ENCODE data around the gene ERMARD.

ERMARD gene

DNA sequence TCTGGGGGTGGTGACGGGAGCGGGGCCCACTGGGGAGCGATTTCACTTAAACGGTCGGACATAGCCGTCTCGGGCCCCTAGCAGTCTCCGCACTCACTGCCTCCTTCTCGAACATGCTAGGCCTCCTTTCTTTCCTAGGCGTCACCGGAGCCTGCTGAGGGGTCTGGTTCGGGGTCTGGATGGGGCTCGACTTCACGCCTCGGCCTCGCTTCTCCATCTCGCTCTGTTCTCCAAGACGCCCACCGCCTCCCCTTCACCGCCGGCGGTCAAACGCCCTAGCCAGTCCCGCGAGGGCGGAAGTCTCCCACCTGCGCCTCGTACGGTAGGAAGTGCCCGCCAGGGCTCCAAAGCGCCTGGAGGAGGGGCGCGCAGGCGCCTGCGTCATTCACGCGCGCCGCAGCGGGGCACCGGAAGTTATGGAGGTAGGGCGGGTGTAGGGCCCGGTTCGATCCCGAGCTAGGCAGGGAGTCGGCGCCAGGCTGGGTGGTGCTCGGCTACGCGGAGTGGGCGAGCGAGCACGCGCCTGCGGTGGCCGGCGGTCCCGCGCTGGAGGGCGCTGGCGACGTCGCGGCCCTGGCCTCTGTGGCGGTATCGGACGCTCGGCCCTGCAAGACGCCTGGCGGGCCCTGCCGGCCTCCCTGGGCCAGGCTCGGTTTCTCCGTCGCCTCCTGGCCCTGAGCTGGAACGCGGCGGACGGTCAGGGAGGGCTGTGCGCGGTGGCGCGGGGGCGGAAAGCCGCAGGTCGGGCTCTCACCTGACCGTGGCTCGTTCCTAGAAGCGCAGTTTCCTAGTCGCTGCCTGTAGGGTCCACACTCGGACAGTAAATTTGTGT lies at the start of gene ERMARD, which contains the start of gene DYNLT2:
Gene ERMARD (plus strand): TSS at position 381 of the 832 bp plus-strand sequence. CDS start 36 bp downstream, at position 417.
Gene DYNLT2 (minus strand): TSS at position 331 of the 832 bp plus-strand sequence. CDS start 114 bp downstream, at position 217.
- DNase-seq, result peak; percentile 88

DNA sequence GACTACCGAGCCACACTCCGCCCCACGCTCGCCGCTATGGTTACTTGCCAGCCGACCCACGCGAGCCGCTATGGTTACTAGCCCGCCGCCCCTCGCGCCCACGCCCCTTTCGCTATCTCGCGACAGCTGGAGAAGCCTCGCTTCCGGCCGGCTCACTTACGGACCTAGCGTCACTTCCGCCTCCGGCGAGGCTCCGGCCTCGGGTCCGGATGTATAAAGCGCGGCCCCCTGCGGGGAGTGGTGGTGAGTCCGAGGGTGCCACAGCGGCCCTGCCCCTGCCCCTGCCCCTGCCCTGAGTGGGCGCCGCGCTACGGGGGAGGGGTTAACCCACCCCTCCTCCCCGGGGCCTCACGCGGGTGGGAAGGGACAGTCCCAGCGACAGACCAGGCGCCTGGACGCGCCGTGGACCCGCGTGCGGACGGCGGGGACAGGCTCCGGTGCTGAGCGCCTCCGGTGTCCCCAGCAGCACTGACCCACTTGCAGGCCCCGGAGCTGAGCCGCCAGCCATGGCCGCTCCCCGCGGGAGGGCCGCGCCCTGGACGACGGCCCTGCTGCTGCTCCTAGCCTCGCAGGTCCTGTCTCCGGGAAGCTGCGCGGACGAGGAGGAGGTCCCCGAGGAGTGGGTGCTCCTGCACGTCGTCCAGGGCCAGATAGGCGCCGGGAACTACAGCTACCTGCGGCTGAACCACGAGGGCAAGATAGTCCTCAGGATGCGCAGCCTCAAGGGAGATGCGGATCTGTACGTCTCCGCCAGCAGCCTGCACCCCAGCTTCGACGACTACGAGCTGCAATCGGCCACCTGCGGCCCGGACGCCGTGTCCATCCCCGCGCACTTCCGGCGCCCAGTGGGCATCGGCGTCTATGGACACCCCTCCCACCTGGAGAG lies 49.2 kb upstream of the ERMARD start, which contains the start of the genes C6orf120 and WDR27:
Gene C6orf120 (plus strand): TSS at position 173 of the 886 bp plus-strand sequence. CDS start 334 bp downstream, at position 507.
Gene WDR27 (minus strand): TSS at position 76 of the 886 bp plus-strand sequence. CDS start 13,024 bp downstream, outside the sequence.
- peak; percentile 96 for DNase-seq

DNA sequence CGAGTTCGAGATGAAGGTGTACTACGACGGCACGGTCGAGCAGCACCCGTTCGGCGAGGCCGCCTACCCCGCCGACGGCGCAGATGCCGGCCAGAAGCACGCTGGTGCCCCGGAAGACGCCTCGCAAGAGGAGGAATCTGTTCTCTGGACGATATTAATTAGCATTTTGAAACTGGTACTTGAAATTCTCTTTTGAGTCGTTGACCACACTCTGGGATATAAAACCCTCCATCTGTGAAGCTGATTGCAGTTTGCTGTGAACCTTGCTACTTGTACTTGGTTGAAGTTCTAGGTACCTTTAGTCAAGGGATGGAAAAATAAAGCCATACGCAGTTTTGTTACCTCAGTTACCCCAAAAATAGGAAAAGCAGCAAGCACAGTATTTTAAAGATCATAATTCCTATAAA lies 48.6 kb upstream of the ERMARD start:
- DNase-seq, result no peak

DNA sequence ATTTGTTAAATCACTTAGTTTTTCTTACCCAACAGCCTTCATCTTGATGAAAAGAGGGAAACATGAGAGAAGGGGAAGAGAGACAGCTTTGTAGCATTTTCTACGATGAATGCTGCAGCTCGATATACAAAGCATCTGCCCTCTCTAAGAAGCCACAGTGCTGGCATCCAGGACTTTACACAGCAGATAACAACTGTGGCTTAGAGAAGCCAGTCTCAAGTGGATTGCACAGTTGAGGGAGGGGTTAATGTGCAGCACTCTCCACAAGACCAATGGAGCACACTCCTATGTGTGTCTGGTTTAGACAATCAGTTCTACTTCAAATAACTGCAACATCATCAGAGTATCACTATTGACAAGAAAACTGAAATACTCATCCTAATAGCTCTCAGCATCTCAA lies 43.6 kb upstream of the ERMARD start:
- no peak for DNase-seq

DNA sequence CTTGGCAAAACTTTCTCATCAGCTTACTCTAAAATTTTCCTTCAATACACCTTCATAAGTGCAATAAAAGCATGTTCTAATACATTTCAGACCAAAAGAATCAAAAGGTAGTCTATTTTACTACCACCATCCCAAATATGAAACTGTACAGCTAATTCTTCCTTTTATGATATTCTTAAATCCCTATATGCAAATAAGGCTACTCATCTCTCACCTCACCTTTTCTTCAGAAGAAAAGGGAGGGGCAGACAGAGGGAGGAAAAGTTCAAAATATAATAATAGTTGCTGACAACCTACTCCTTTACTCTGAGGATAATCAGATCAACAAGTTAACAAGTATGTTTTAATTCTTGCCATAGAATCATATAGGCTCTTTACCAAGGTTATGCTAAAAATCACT lies 42.1 kb upstream of the ERMARD start:
- no peak for DNase-seq

DNA sequence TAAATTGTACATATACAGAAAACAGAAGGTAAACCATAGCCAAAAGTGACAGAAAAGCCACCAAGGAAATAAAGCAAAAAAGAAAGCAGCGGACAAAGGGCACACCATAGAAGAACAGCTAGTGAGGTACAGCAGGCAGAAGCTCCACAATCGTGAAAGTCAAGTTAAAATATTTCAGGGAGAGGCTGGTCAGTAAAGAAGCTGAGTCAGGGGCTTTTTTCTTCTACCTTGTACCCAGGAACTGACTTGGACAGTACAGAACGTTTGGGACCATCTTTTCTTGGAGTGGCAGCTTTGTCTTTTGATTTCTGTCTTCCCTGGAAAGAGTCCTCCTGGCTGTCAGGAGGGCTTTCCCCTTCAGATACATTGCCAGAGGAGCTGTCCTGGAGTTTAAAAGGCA lies 41.4 kb upstream of the ERMARD start:
- no peak for DNase-seq

DNA sequence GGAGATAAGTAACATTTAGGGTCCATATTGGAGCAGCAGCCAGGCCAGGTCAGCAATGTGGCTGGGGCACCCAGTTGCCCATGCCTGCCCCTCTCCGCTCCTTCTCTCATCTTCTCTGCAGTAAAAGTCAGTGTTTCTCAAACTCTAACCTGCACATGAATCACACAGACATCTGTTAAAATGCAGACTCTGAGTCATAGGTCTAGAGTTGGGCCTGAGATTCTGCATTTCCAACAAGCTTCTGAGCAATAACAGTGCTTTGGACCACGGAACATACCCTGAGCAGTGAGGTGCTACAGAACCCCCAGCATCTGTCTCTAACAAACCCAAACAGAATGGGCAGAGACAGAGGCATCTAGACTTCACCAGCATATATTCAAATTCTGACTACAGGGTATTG lies 37.2 kb upstream of the ERMARD start:
- no peak for DNase-seq

DNA sequence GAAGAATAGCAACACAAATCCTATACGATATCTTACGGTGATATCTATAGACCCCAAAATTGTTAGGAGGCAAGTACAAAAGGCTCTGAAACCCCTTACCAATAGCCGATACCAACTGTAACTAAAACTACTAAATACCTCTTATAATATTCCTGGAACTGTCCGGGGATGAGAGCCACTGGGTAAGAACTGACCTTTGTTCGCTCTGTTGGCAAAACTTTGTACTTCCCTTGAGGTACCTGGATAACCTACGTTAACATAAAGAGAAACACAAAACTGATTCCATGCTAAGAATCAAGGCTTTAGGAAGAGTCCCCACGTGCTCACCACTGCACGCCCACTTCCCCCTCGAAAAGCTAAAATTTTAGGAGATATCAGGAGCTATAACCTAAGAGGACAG lies 36.8 kb upstream of the ERMARD start:
- no peak for DNase-seq

DNA sequence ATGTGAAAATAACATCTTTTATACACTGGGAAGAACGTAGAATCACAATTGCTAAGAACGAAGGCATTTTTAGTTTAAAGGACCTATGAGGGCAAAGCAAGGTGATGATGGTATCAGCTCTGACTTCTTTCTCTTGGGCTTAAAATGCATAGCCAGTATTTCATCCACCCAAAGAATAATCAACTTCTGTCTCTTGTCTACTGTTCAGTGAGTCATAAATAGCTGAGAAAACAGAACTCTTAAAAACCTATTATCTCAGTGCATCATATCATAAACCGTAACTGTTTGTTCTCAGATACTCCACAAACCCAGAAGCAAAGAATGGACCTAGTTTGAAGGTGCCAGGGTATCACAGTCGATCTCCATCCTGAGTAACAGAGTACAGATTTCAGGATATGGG lies 32.3 kb upstream of the ERMARD start:
- DNase-seq, result no peak

DNA sequence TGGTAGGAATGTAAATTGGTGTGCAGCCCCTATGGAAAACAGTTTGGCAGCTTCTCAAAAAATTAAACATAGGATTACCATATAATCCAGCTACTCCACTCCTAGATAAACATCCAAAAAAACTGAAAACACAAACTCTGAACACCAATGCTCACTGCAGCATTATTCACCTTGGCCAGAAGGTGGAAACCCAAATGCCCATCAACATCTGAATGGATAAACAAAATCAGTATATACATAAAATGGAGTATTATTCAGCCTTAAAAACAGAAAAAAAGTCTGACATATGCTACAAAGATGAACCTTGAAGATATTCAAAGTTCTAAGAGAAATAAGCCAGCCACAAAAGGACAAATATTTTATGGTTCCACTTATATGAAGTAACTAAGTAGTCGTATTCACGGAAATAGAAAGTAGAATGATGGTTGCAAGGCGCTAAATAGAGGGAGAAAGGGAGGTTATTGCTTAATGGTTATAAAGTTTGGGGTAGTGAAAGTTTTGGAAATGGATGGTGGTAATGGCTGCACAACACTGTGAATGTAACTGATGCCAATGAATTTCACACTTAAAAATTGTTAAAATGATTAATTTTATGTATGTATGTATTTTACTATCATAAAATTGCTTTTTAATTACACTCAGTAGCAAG lies 31.1 kb upstream of the ERMARD start:
- DNase-seq, result no peak

DNA sequence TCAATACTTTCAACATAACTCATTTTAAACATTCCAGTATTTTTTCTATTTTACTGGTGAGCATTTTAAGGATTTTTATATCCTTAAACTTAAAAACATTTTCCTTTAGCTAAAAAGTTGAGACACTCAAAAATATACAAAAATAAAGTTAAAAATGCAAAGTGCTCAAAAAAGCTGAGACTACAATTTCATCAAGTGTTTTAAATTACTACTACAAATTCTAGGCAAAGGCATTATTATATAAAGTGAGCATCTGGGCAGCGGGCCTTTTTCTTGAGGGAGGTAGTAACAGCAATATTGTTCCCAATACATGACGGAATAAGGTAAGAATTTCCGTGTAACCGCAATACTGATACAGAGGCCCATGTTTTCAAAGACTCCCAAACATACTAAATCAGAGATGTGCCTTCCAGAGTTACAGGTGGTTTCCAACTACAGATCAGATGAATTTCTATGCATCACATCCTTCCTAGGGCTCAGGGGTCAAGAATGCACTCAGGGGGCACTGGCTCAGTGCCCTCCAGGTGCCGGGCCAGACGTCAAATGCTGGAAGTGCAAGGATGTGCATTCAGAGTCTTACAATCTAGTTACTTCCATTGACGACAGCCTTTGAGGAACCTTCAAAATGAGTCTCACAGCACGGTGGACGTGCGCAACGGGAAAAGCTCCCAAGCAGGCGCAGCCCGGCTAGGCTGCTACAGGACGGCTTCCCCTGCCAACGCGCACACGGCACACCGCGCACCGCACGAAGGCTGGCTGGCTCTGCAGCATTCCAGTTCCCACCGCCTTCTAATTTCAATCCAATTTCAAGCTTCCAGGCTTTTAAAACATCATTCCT lies 28.8 kb upstream of the ERMARD start:
- DNase-seq, result peak; percentile 34

DNA sequence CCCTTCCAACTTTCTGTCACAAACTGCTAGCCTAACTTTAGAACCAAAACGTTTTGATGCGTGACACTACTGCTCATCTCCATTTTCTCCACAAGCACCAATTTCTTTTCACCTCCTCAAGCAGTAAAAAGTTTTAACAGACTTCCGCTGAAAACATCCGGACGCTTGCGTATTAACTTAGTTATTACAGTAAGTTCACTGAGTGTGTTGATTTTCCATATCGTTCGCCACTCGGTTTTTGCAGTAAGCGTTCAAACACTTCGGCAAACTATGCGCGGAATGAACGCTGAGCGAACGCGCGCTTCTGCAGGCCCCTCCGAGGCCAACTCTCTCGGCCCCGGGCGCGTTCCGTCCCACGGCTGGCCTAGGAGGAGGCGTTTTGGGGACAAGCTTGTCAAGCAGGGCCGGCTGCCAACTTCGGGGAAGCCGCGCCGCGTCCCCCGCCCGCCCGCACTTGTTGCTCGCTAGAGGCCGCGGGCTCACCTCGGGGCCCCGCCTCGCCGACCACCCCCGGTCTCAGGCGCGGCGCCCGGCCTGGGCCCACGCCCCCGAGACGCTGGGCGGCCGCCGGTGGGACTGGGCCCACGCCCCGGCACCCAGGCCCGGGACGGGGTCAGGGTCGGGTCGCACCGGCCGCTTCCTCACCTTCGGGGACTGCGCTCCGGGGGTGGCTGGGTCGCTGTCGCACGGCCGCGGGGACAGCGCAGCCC lies 28.1 kb upstream of the ERMARD start:
- peak; percentile 55 for DNase-seq

DNA sequence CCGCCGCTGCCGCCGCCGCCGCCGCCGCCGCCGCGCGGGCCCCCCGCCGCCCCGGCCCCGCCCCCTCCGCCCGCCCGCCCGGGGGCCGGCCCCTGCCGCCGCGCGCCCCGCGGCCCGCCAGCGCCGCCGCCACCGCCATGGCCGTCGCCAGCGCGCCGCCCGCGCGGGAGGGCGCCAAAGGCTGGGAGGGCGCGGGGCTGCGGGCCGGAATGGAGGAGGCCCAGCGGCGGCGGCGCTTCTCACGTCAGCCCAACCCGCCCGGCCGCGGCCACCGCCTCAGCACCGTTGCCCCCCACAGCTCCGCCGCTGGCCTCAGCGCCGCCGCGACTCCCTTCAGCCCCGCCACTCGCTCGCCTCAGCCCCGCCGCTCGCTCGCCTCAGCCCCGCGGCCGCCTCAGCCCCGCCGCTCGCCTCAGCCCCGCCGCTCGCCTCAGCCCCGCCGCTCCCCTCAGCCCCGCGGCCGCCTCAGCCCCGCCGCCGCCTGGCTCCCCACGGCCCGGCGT lies 27.4 kb upstream of the ERMARD start:
- peak; percentile 35 for DNase-seq

DNA sequence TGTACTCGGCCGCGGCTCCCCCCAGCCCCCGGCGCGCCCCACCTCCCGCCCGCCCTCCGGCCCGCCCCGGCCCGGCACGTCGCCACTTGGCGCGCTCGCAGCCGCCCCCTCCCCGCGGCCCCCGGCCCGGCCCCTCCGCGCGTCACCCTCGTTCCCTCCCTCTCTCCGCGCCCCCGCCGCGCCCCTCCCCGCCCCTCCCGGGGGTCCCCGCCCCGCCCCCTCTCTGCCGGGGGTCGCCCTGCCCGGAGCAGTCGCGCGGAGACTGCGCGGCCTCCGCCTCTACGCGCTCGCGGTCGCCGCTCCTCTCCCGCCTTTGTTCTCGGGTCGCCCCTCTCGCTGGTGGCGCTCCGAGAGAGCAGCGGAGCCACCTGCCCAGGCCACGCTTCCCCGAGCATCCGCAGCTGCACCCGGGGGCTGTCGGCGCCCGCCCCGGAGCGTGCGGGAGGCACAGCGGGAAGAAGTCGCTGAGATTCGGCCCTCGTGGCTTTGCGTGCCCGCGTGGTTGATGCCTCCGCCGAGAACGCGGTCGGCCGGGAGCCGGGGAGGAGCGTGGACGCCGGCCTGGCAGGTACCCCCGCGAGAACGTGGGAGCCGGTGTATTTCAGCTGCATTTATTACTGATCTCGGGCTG lies 26.8 kb upstream of the ERMARD start, which contains the start of gene PHF10:
Gene PHF10 (minus strand): TSS at position 7 of the 631 bp plus-strand sequence. CDS start 569 bp downstream, outside the sequence.
- DNase-seq, result peak; percentile 64

DNA sequence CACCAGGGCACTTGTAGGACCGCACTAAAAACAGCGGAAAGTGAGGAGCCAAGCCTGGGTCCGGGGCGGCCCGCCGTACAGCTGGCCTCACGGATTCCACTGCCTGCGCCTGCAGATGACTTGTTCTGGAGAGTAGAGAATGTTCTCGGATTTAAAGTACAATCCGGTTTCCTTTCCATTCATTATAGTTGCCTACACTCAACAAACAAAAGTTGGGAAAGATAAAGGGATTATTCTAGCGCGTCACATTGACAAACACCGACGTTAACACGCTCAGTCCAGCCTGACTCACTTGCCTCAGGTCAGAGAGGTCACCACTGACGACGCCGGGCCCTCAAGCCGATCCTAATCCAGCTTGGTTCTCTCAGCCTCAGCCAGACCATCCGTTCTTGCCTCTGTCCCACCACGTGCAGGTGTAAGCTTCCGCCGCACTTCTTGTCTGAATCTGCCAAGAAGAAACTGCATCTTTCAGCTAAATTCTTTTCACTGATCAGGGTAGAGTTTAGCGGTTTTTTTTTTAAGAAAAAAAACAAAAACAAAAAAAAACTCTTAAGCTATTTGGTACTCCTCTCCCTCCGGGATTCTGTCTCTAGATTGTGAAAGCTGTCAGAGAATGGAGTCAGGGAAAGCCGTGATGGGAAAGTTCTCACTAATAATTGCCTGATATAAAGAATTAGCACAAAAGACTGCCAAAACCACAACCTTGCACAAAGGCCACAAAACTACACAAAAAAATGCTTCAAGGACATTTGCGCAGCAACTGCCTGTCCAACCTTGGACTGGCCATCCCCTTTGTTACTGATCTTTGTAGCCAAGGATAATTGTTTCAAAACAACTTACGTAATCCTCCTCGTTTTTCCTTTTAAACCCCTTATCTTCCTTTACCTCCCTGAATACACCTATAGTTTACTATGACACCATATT lies 26.0 kb upstream of the ERMARD start:
- DNase-seq, result no peak

DNA sequence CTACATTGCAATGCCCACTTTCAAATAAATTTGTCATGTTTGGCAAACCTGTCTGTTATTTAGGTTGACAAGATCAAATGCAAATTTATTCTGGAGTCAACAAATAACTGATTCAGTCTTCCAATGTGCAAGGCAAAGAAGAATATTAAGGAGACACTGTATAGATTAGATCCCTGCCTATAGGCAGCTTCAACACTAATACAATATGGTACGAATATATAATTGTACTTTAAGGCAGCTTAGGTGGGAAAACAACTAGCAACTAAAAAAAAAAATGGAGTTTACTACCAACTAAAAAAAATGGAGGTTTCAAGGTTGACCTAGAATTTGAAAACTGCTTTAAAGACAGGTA lies 25.4 kb upstream of the ERMARD start:
- DNase-seq, result no peak

DNA sequence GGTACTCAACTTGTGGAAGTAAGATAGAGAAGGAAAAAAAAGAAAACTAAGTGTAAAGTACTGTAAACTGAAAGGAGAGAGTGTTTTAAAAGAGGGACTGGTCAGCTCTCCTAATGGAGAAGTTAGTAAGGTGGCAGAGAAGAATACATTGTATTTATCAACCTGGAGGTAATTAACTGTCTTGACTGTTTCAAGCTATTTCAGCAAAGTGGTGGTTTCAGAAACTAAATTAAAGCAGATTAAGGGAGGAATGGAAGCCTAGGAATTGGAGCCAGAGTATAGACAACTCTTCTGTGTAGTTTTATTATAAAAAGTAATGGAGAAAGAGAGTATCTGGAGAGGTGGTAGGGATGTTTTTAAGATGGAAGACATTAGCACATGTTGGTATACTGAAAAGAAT lies 24.5 kb upstream of the ERMARD start:
- no peak for DNase-seq

DNA sequence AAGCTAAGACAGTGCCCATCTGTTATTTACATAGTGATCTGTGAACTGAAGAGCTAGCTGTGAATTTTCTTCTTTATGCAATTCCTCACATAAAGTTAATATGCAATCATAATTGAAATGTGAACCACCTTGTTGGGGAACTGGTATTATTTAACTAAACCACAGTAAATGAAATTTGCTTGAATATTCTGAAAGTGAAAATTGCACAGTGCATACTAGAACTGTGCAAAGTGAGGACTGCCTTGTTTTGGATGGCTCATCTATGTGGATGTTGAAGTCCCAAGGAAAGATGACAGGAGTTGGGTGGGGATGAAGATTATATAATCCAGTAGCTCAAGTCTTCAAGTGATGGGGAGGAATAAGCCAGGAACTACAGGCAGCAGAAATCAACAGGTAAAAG lies 21.5 kb upstream of the ERMARD start:
- DNase-seq, result no peak

DNA sequence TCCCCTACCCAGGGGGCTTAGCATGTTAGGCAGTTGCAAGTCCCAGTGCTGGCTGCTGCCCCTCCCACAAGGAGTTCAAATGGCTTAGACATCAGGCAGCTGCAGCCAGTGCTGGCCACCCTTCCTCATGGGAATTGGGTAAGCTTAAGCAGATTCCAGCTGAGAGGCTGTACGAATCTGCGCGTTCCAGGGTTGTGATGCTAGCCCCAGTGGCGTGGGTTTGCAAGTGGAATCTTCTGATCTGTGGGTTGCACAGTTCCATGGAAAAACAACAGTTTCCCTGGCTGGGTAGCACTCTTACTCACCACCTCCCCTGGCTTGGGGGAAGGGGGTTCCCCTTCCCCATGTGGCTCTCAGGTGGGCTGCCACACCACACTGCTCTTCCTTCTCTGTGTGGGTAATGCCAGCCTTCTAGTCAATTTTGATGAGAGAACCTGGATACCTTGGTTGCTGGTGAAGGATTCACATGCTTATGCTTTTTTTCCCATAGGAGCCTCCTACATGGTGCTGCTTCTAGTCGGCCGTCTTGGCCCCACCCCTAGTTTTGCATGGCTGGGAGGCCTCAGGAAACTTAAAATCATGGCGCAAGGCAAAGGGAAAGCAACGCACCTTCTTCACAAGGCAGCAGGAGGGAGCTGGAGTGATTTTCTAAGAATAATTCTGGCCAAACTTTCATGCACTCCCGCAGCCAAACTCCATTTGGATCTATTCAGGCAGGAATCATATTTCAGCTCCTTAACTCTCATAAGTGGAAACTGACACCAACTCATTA lies 13.0 kb upstream of the ERMARD start:
- no peak for DNase-seq
